ENCODE measurements around the gene DLG2.

DNA sequence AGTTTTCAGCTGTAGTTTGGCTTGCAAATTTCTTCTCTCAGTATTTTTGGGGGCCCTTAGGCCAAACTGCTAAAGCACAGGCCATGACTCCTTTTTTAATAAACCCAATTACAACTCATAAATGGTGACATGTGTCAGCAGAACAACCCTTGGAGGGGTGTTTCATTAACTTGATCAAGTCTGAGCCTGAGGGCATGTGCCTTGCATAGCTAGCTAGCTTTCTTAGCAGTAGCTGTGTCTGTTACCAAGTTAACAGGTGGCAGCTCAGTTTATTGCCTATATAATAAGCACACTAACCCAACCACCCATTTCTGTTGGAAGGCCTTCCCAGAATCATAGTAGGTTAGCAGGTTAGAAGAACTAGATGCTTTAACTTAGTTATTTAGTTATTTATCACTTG, 1390.7 kb downstream of the DLG2 start:
- TF ChIP-seq, protein P1, sequence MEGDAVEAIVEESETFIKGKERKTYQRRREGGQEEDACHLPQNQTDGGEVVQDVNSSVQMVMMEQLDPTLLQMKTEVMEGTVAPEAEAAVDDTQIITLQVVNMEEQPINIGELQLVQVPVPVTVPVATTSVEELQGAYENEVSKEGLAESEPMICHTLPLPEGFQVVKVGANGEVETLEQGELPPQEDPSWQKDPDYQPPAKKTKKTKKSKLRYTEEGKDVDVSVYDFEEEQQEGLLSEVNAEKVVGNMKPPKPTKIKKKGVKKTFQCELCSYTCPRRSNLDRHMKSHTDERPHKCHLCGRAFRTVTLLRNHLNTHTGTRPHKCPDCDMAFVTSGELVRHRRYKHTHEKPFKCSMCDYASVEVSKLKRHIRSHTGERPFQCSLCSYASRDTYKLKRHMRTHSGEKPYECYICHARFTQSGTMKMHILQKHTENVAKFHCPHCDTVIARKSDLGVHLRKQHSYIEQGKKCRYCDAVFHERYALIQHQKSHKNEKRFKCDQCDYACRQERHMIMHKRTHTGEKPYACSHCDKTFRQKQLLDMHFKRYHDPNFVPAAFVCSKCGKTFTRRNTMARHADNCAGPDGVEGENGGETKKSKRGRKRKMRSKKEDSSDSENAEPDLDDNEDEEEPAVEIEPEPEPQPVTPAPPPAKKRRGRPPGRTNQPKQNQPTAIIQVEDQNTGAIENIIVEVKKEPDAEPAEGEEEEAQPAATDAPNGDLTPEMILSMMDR (IDR thresholded peaks at IDR 0.05): no peak
- no peak for TF ChIP-seq POLR2A (IDR thresholded peaks at IDR 0.05)

Data from tibial nerve (tissue), 3 donors.